ENCODE measurements around the gene SETD2.

Gene SETD2

DNA sequence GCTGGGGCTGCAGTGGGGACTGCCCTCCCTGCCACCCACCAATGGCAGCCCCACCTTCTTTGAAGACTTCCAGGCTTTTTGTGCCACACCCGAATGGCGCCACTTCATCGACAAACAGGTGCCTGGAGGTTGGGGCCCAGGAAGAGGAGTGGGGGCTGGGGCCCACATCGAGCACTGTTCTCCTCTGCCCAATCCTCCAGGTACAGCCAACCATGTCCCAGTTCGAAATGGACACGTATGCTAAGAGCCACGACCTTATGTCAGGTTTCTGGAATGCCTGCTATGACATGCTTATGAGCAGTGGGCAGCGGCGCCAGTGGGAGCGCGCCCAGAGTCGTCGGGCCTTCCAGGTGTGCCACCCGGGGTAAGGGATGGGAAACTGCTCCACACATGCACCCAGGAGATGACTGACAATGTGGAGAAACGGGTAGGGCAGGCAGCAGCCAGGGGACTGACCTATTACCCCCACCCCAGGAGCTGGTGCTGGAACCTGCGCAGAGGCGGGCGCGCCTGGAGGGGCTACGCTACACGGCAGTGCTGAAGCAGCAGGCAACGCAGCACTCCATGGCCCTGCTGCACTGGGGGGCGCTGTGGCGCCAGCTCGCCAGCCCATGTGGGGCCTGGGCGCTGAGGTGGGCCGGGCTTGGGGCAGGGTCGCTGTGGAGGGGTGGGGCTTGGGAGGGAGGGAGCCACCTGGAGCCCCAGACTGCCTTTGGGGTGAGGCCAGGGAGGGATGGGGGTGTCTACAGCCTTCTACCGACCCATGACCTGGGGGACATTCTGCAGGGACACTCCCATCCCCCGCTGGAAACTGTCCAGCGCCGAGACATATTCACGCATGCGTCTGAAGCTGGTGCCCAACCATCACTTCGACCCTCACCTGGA is 161.5 kb downstream of the SETD2 start:
- no peak for TF ChIP-seq CTCF (IDR thresholded peaks at IDR 0.05; ENCODE audit: low read depth, low read length, missing control alignments)
- no peak overlapping the region for H3K4me3 ChIP-seq (ENCODE audit: low read depth, low read length)
- no peak for DNase-seq (ENCODE audit: low read depth)

GRCh38 chr3:47001731-47002170 is 162.2 kb downstream of the SETD2 start:
- no peak for TF ChIP-seq CTCF (IDR thresholded peaks at IDR 0.05; ENCODE audit: low read depth, low read length, missing control alignments)
- H3K4me3 ChIP-seq (ENCODE audit: low read depth, low read length): no peak overlapping the region
- no peak for DNase-seq (ENCODE audit: low read depth)

DNA sequence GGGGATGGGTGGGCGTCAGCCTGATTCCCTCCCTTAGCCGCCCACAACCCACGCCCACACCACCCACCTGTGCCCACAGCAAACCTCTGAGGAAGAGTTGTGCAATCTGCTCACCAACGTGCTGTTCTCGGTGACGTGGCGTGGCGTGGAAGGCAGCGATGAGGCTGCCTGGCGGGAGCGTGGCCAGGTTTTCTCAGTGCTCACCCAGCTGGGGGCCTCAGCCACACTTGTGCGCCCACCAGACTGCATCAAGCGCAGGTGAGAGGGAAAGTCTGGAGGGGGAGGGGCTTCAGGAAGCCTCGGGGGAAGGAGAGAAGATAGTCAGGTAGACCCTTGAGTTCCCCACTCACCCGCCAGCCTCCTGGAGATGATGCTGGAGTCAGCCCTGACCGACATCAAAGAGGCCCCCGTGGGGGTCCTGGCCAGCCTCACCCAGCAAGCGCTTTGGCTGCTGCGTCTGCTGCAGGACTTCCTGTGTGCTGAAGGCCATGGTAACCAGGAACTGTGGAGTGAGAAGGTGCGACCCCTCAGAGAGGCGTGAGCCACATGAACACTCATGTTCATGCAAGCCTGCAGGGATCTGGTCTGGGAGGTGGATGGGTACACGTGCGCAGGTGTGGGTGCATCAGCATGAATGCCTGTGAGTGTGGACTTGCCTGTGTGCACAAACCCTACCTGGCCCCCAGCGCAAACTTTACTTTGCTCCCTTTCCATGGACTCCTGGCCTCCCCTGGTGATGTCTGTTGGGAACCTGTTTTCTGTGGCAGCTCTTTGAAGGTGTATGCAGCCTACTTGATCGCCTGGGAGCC is 162.8 kb downstream of the SETD2 start:
- no peak for TF ChIP-seq CTCF (IDR thresholded peaks at IDR 0.05; ENCODE audit: low read depth, low read length, missing control alignments)
- DNase-seq (ENCODE audit: low read depth): no peak
- no peak overlapping the region for H3K4me3 ChIP-seq (ENCODE audit: low read depth, low read length)

DNA sequence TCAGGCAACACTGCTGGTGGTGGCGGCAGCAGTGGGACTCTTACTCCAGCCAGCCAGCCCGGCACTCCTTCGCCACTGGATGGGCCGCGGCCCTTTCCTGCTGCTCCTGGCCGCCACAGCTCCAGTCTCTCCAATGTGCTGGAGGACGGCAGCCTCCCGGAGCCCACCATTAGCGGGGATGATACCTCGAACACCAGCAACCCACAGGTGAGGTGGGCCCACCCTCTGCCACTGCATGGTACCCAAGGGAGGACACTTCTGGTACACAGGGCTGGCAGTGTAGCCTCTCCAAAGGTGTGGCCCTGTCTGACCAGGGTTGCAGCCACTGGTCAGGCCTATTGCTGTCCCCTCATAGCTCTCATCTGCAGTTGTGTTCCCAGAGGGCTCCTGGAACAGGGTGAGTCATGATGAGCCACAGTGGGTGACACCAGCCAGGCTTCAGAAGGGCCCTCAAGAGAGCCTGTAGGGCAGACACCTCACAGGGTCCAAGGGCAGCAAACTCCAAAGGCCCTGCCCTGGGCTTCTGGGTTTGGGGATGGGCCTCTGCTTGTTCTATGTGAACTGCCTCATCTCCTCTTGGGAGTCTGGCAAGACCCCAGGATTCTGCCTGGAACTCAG is 163.6 kb downstream of the SETD2 start:
- no peak for DNase-seq (ENCODE audit: low read depth)
- TF ChIP-seq CTCF (IDR thresholded peaks at IDR 0.05; ENCODE audit: low read depth, low read length, missing control alignments): no peak
- H3K4me3 ChIP-seq (ENCODE audit: low read depth, low read length): no peak overlapping the region

DNA sequence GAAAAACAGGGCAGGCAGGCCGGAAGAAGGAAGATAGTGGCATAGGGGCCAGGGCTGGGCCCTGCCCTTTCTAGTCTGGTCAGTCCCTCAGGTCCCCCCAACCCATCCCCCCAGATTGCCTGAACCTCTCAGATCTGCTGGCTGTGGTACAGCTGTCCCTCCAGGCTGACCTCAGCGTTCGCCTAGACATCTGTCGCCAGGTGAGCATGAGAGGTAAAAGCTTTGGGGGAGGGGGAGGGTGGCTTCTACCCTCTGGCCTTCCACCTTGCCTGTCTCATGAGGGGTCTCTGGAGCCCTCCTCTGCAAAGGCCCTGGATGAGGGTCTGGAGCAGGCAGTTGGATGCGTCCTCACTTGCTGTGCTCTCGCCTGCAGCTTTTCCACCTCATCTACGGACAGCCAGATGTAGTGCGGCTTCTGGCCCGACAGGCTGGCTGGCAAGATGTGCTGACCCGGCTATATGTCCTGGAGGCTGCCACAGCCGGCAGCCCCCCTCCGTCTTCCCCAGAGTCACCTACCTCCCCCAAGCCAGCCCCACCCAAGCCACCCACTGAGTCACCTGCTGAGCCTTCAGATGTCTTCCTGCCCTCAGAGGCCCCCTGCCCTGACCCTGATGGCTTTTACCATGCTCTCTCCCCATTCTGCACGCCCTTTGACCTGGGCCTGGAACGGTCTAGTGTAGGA is 164.3 kb downstream of the SETD2 start:
- DNase-seq (ENCODE audit: low read depth): no peak
- H3K4me3 ChIP-seq (ENCODE audit: low read depth, low read length): no peak overlapping the region
- TF ChIP-seq CTCF (IDR thresholded peaks at IDR 0.05; ENCODE audit: low read depth, low read length, missing control alignments): no peak

- no peak for DNase-seq (ENCODE audit: low read depth)
- TF ChIP-seq CTCF (IDR thresholded peaks at IDR 0.05; ENCODE audit: low read depth, low read length, missing control alignments): no peak
Measured at GRCh38 chr3:46998852-46999515, 164.9 kb downstream of the SETD2 start.

More at GRCh38 chr3:46998852-46999515, 164.9 kb downstream of the SETD2 start:
- no peak overlapping the region for H3K4me3 ChIP-seq (ENCODE audit: low read depth, low read length)

All from GM12864 (cell line).